GM12801 (cell line): ENCODE data around the gene GPBP1.

Experiments used
- CTCF ChIP-seq: IDR thresholded peaks from one replicate; pipeline ENCODE4 v1.5.1; 2011; ENCODE audit warnings: control low read depth; ENCODE audit not compliant: insufficient read length; ENCODE audit errors: extremely low read depth

Gene GPBP1

DNA sequence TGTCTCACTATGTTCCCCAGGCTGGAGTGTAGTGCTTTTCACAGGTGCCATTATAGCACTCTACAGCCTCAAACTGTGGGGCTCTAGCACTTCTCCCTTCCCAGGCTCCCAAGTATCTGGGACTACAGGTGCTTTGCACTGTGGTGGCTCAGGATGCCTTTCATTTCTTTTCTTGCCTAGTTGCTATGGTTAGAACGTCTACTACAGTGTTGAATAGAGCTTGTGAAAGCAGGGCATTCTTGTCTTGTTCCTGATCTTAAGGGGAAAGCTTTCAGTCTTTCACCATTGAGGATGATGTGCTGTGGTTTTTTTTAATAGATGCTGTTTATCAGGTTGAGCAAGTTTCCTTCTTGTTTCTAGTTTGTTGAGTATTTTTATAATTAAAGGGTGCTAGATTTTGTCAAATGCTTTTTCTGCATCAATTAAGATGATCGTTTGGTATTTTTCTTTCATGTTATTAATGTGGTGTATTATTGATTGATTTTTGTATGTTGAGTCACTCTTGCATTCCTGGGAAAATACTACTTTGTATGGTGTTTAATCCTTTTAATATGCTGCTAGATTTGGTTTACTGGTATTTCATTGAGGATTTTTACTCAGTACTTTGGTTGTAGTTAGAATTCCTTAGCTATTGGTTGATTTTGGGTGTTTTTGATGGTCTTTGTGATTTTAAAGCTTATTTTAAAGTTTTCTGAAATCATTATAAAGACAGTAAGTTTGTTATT, 35.6 kb downstream of the GPBP1 start:
- TF ChIP-seq CTCF = no peak

- TF ChIP-seq CTCF = no peak
These were observed 36.8 kb downstream of the GPBP1 start for GRCh38 chr5:57210633-57211032.

- TF ChIP-seq CTCF = no peak
These were observed 37.2 kb downstream of the GPBP1 start for GRCh38 chr5:57211039-57211438.

DNA sequence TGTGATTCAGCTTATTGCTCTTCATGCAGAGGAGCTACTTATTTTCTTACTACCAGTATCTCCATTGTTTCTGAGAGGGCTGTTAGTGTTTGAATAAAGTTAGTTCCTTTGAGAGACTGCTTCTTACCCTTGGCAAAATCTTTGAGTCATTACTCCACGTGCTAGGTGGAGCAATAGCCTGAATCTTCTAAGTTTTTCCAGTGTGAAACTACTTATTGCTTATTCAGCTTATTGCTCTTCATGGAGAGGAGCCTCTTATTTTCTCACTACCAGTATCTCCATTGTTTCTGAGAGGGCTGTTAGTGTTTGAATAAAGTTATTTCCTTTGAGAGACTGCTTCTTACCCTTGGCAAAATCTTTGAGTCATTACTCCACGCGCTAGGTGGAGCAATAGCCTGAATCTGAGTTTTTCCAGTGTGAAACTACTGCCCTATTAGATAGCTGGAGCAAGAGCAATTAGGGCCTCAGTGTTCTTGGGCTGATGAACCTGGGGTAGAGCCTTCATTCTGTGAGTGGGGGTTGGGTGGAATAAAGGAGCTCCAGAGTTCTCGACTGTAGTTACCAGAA, 41.9 kb downstream of the GPBP1 start:
- TF ChIP-seq CTCF = no peak

DNA sequence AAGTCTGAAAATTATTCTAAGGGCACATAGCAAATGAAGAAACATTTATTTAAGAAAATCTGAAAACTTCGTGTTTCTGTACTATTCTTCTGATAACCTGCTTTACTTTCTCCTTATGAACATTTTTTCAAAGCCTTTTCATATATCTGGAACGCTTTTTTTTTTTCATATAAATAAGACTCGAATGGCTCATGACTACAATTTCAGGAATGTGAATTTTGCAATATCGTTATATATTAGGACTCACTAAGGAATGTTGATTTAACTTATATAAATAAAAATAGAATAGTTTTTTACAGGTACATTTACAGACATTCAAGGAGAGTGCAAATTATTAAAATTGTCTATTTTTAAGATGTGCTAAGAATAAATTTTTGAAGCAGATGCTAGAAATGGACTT, 42.9 kb downstream of the GPBP1 start:
- no peak for TF ChIP-seq CTCF

DNA sequence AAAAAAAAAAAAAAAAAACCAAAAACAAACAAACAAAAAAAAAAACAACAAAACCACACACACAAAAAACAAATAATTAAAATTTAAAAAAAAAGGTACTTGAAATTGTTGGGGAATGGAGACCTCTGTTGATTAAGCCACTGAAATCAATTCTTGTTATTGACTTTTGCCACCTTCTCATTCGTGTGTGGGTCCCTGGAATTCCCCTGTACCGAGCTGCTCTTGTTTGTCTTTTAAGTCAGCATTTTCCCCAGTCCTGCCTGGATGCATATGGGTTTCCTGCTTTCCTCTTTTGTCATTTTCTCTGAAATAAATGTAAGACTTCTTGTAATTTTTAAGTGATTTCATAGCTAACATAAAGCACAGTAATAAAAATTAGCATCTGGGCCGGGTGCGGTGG, 45.5 kb downstream of the GPBP1 start:
- no peak for TF ChIP-seq CTCF

DNA sequence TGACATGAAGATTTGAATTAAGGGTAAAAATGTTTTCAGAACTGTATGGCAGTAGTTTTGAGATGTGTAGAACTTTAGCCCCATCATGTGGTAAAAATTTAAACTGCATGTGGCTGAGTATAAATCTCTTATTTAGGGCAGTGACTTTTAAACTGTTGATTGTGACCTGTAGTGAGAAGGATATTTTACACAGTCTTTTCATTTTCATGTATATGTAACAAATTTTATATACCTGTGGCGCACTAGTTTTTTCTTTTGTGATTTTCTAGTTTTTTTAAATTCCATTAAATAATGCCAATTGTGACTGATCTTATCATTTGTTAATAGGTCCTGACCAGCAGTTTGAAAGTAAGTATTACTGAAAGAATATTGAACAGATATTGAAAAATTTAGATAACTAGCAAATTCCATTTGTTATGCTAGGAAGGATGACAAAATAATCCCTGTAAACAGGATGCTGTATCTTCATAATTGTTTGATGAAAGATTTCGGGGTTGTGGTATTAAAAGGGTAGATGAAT, 47.2 kb downstream of the GPBP1 start:
- TF ChIP-seq CTCF = no peak
